H1 (cell line): Measurements from ENCODE around the gene P3H3. TPM values are rescaled to one million over a fixed set of nuclear protein-coding genes. Genes with fewer than 3 reads are reported as not detected.

Experiments
- CBX5 ChIP-seq: fragments of 300-800, 300-1000 bp; sonication (generic); IDR thresholded peaks from 2 replicates; pipeline ENCODE4 v1.7.1; 2016; ENCODE audit warnings: antibody characterized with exemption, low read length, low read depth
- CHD1 ChIP-seq: IDR thresholded peaks from 2 replicates; pipeline ENCODE4 v1.6.1; 2012; ENCODE audit warnings: low read depth, low read length, improper control_type of control experiment
- EZH2 ChIP-seq: fragments of 200-600 bp; sonication (generic); IDR thresholded peaks from 2 replicates; pipeline ENCODE4 v1.7.1; 2012; ENCODE audit warnings: low read depth, mild to moderate bottlenecking, moderate library complexity, low read length, inconsistent platforms; ENCODE audit not compliant: severe bottlenecking
- KDM4A ChIP-seq: IDR thresholded peaks from one replicate; pipeline ENCODE4 v1.7.1; 2012; ENCODE audit warnings: low read depth, mild to moderate bottlenecking, moderate library complexity, low read length, inconsistent platforms; ENCODE audit not compliant: severe bottlenecking
- KDM5A ChIP-seq: fragments of 200-600 bp; IDR thresholded peaks from 2 replicates; pipeline ENCODE4 v1.7.1; 2012; ENCODE audit warnings: mild to moderate bottlenecking, low read length, inconsistent platforms, mixed read lengths
- MAFK ChIP-seq: IDR thresholded peaks from 2 replicates; pipeline ENCODE4 v1.6.1; 2012; ENCODE audit warnings: low read depth, mild to moderate bottlenecking, improper control_type of control experiment, low read length
- NANOG ChIP-seq: IDR thresholded peaks from 2 replicates; pipeline ENCODE4 v1.6.1; 2011; ENCODE audit warnings: low read length, low read depth, mild to moderate bottlenecking, inconsistent platforms; ENCODE audit not compliant: insufficient read depth, poor library complexity, severe bottlenecking
- RFX5 ChIP-seq: IDR thresholded peaks from 2 replicates; pipeline ENCODE4 v1.6.1; 2011; ENCODE audit warnings: low read depth, low read length, improper control_type of control experiment, borderline replicate concordance
- RXRA ChIP-seq: IDR thresholded peaks from 2 replicates; pipeline ENCODE4 v1.6.1; 2011; ENCODE audit warnings: low read depth, mild to moderate bottlenecking, low read length, moderate library complexity; ENCODE audit not compliant: insufficient read depth
- polyA plus RNA-seq, 7 experiments: library from polyadenylated mRNA; depleted of rRNA in 3 of 7; stranded (reverse) in 5 of 7; unstranded in 2 of 7; fragments of >200 nt in 5 of 7; fragments of 200-250 nt in 2 of 7; gene quantifications; 1 replicate in 5 of 7; 2 replicates in 1 of 7; 4 replicates in 1 of 7; pipeline versions ENCODE4 v1.2.1 to v1.2.3, GENCODE V29; 2011 to 2013; ENCODE audit warnings: missing spikeins in 2 of 7, mixed read lengths in 2 of 7
- total RNA-seq: library from RNA; stranded (reverse); fragmentation: NEBNext Ultra II Directional; extraction: Animal tissue kit (Norgen Biotek cat#: 25700); gene quantifications from 2 replicates; pipeline ENCODE4 v1.2.1, GENCODE V29; 2021
- TF ChIP-seq, protein P1 (sequence below): fragments of 300-600 bp; sonication (generic); IDR thresholded peaks from 2 replicates; pipeline ENCODE4 v1.7.1; 2012; ENCODE audit warnings: low read length, moderate library complexity, mild to moderate bottlenecking, inconsistent platforms; ENCODE audit not compliant: insufficient replicate concordance
- TF ChIP-seq, protein P2 (sequence below): IDR thresholded peaks from 2 replicates; pipeline ENCODE4 v1.6.1; 2012; ENCODE audit warnings: inconsistent platforms

The P3H3 gene
- total and polyA plus RNA-seq, 2 of the 8 experiments (the other 6 are each of a cell fraction or from before 2014, with no cell fraction given) = 22.9 to 43.5 TPM

- TF ChIP-seq, protein P1, sequence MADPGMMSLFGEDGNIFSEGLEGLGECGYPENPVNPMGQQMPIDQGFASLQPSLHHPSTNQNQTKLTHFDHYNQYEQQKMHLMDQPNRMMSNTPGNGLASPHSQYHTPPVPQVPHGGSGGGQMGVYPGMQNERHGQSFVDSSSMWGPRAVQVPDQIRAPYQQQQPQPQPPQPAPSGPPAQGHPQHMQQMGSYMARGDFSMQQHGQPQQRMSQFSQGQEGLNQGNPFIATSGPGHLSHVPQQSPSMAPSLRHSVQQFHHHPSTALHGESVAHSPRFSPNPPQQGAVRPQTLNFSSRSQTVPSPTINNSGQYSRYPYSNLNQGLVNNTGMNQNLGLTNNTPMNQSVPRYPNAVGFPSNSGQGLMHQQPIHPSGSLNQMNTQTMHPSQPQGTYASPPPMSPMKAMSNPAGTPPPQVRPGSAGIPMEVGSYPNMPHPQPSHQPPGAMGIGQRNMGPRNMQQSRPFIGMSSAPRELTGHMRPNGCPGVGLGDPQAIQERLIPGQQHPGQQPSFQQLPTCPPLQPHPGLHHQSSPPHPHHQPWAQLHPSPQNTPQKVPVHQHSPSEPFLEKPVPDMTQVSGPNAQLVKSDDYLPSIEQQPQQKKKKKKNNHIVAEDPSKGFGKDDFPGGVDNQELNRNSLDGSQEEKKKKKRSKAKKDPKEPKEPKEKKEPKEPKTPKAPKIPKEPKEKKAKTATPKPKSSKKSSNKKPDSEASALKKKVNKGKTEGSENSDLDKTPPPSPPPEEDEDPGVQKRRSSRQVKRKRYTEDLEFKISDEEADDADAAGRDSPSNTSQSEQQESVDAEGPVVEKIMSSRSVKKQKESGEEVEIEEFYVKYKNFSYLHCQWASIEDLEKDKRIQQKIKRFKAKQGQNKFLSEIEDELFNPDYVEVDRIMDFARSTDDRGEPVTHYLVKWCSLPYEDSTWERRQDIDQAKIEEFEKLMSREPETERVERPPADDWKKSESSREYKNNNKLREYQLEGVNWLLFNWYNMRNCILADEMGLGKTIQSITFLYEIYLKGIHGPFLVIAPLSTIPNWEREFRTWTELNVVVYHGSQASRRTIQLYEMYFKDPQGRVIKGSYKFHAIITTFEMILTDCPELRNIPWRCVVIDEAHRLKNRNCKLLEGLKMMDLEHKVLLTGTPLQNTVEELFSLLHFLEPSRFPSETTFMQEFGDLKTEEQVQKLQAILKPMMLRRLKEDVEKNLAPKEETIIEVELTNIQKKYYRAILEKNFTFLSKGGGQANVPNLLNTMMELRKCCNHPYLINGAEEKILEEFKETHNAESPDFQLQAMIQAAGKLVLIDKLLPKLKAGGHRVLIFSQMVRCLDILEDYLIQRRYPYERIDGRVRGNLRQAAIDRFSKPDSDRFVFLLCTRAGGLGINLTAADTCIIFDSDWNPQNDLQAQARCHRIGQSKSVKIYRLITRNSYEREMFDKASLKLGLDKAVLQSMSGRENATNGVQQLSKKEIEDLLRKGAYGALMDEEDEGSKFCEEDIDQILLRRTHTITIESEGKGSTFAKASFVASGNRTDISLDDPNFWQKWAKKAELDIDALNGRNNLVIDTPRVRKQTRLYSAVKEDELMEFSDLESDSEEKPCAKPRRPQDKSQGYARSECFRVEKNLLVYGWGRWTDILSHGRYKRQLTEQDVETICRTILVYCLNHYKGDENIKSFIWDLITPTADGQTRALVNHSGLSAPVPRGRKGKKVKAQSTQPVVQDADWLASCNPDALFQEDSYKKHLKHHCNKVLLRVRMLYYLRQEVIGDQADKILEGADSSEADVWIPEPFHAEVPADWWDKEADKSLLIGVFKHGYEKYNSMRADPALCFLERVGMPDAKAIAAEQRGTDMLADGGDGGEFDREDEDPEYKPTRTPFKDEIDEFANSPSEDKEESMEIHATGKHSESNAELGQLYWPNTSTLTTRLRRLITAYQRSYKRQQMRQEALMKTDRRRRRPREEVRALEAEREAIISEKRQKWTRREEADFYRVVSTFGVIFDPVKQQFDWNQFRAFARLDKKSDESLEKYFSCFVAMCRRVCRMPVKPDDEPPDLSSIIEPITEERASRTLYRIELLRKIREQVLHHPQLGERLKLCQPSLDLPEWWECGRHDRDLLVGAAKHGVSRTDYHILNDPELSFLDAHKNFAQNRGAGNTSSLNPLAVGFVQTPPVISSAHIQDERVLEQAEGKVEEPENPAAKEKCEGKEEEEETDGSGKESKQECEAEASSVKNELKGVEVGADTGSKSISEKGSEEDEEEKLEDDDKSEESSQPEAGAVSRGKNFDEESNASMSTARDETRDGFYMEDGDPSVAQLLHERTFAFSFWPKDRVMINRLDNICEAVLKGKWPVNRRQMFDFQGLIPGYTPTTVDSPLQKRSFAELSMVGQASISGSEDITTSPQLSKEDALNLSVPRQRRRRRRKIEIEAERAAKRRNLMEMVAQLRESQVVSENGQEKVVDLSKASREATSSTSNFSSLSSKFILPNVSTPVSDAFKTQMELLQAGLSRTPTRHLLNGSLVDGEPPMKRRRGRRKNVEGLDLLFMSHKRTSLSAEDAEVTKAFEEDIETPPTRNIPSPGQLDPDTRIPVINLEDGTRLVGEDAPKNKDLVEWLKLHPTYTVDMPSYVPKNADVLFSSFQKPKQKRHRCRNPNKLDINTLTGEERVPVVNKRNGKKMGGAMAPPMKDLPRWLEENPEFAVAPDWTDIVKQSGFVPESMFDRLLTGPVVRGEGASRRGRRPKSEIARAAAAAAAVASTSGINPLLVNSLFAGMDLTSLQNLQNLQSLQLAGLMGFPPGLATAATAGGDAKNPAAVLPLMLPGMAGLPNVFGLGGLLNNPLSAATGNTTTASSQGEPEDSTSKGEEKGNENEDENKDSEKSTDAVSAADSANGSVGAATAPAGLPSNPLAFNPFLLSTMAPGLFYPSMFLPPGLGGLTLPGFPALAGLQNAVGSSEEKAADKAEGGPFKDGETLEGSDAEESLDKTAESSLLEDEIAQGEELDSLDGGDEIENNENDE = no peak
- TF ChIP-seq MAFK = no peak
- TF ChIP-seq KDM4A = no peak
- TF ChIP-seq, protein P2, sequence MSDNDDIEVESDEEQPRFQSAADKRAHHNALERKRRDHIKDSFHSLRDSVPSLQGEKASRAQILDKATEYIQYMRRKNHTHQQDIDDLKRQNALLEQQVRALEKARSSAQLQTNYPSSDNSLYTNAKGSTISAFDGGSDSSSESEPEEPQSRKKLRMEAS = no peak
- no peak for TF ChIP-seq CHD1
- TF ChIP-seq EZH2 = no peak
- no peak for TF ChIP-seq NANOG
- no peak for TF ChIP-seq KDM5A
- no peak for TF ChIP-seq RXRA
- no peak for TF ChIP-seq CBX5
- TF ChIP-seq RFX5 = no peak
Measured at GRCh38 chr12:6834254-6834653, 6.0 kb downstream of the P3H3 start (continued).
